Loucy (cell line): ENCODE measurements around the gene SEC63.

Source experiments
- EZH2phosphoT487 ChIP-seq: fragments of 200-600 bp; IDR thresholded peaks from 2 replicates; pipeline ENCODE4 v1.6.1; 2018; ENCODE audit warnings: antibody characterized with exemption, mild to moderate bottlenecking, moderate library complexity, borderline replicate concordance
- TF ChIP-seq, protein P1 (sequence below): fragments of 200-600 bp; sonication (generic); conservative IDR thresholded peaks from 2 replicates; pipeline ENCODE4 v1.5.1; 2014; ENCODE audit warnings: mild to moderate bottlenecking, antibody characterized with exemption, low read length

DNA sequence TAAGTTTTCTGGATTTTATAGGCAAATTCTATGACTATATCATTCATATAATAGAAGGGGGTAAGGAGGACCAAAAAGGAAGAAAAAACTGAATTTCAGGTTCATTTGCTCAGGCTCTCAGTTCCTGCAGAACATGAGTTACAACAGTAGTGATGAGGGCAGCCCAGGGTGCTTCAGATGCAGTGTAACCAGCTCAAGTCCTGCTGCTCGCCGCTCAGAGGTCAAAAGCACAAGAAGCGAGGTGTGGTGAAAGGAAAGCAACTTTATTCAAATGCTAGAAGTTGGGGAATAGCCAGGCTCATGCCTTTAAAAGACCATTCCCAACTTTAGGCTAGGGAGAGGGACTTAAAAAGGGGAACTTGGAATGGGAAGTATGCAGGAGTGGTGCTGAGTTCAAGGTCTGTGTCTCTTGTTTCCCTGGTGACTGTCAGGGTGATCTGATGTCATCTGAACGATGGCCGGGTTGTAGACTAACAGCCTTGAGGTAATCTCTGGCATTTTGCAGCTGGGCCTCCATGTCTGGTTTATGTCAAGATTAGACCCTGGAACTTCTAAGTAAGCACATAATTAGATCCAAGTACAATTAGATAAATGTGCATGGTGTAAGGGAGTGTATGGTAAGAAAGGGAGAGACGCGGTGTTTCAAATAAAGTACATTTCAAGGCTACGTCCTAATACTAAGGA lies 14.5 kb upstream of the SEC63 start:
- TF ChIP-seq, protein P1, sequence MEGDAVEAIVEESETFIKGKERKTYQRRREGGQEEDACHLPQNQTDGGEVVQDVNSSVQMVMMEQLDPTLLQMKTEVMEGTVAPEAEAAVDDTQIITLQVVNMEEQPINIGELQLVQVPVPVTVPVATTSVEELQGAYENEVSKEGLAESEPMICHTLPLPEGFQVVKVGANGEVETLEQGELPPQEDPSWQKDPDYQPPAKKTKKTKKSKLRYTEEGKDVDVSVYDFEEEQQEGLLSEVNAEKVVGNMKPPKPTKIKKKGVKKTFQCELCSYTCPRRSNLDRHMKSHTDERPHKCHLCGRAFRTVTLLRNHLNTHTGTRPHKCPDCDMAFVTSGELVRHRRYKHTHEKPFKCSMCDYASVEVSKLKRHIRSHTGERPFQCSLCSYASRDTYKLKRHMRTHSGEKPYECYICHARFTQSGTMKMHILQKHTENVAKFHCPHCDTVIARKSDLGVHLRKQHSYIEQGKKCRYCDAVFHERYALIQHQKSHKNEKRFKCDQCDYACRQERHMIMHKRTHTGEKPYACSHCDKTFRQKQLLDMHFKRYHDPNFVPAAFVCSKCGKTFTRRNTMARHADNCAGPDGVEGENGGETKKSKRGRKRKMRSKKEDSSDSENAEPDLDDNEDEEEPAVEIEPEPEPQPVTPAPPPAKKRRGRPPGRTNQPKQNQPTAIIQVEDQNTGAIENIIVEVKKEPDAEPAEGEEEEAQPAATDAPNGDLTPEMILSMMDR = no peak
- TF ChIP-seq EZH2phosphoT487 = no peak
